HG02973 (cell line): Measurements from ENCODE around the gene PHF2.

ENCODE experiments used
- ATAC-seq: cut with Tn5 transposase; IDR thresholded peaks from one replicate; pipeline ENCODE4 v1.9.1; 2021; ENCODE audit warnings: moderate library complexity; ENCODE audit not compliant: unreplicated experiment

Gene PHF2

DNA sequence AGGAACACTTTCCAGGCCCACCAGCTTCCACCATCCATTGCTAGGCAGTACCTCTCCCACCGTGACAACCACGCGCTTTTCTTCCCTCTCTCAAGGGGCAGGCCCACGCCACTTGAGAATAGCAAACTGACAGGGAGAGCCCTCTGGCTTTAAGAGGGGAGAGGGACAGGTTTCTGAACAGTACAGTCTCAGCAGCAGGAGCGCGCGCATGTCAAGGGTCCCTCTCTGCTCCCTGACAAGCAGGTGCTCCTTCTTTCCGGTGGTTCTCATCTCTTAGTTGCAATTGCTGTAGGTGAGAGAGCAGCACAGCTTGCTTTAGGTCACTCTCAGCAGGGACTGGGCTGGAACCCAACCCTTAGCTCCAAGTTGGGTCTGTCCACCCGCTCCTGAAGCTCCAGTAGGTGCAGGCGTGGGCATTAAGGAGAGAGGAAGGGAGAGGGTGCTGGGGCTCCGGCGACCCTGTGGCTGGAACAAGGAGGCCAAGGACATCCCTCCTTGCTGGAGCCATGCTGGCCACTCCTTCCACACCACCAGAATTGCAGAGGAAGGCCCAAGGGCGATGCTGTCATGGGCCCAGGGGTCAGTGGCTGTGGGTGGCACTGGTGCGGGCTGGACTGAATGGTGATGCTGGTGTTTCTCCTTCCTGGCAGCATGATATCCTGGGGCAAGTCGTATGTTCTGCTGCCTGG lies 9.0 kb upstream of the PHF2 start:
- peak; percentile 12 for ATAC-seq

GRCh38 chr9:93568169-93568568 lies 8.2 kb upstream of the PHF2 start:
- no peak for ATAC-seq

DNA sequence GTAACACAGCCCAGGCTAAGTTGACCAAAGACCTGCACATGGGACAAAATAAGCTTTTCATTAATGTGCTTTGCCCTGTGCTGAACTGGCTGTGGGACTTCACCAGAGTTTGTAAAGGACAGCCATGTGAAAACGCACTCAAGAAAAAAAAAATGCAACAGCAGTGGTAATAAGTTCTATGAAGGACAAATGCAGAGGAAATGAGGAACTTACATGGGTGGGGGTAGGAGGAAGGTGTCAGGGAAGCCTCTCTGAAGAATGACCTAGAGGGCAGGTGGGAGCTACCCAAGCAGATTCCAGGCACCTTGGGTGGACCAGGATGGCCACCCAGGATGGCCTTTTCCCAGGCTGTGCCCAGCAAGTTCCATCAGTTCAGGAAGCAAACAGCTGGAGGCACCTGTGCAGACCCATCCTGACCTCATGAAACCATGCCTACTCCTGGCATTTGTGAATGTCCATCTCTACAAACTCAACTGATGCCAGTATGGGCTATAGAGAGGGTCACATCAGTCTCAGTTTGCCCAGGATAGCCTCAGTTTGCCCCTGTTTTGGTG lies 6.7 kb upstream of the PHF2 start:
- no peak for ATAC-seq

DNA sequence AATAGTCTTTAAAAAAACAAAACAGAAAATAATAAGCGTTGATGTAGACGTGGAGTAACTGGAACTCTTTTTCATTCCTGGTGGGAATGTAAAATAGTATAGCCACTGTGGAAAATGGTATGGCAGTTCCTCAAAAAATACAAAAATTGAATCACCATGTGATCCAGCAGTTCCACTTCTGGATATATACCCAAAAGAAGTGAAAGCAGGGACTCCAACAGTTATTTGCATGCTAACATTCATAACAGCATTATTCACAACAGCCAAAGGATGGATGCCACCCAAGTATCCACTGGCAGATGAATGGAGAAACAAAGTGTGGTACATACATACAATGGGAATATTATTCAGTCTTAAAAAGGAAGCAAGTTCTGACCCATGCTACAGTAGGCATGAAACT lies 4.2 kb upstream of the PHF2 start:
- no peak for ATAC-seq

- no peak for ATAC-seq
Observed at GRCh38 chr9:93572636-93573515, 3.5 kb upstream of the PHF2 start.

- no peak for ATAC-seq
Observed at GRCh38 chr9:93573516-93573828, 2.9 kb upstream of the PHF2 start.

DNA sequence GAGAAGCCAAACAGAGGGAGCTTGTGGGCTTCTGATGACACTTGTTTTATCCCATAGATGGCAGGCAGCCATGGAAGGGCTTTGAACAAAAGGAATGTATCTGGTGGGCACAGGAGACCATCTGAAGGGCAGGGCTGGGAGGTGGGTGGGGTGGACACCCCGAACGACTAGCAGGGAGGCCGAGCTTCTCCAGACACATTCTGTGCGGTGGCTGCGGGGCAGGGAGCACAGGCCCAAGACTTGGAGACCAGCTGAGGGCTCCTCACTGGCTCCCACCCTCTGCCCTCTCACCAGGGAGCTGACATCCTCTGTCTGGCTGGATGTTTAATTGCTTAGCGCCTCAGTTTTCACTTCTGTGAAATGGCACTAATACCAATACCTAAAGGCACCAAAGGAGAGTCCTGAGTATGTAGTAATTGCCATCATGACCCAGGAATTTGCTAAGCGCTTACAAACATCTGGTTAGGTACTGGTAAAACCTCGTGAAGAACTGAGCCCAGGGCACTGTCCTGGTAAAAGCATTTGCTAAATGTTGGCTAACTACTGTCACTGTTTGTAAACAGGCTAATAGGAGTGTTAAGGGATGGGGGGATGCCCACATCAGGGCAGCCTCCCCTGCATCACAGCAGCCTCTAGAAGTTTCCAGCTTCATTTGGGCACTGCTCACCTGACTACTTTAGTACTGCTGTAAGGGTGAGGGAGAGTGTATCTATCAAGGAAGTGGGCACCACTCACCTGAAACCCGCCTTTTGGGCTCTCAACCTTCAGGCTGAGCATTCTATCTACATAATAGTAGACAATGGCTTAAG lies 2.1 kb upstream of the PHF2 start:
- ATAC-seq, result no peak

GRCh38 chr9:93574900-93575795 lies 1.2 kb upstream of the PHF2 start:
- ATAC-seq, result no peak

GRCh38 chr9:93575796-93576257 lies 557 bp upstream of the PHF2 start:
- ATAC-seq, result peak; percentile 28

DNA sequence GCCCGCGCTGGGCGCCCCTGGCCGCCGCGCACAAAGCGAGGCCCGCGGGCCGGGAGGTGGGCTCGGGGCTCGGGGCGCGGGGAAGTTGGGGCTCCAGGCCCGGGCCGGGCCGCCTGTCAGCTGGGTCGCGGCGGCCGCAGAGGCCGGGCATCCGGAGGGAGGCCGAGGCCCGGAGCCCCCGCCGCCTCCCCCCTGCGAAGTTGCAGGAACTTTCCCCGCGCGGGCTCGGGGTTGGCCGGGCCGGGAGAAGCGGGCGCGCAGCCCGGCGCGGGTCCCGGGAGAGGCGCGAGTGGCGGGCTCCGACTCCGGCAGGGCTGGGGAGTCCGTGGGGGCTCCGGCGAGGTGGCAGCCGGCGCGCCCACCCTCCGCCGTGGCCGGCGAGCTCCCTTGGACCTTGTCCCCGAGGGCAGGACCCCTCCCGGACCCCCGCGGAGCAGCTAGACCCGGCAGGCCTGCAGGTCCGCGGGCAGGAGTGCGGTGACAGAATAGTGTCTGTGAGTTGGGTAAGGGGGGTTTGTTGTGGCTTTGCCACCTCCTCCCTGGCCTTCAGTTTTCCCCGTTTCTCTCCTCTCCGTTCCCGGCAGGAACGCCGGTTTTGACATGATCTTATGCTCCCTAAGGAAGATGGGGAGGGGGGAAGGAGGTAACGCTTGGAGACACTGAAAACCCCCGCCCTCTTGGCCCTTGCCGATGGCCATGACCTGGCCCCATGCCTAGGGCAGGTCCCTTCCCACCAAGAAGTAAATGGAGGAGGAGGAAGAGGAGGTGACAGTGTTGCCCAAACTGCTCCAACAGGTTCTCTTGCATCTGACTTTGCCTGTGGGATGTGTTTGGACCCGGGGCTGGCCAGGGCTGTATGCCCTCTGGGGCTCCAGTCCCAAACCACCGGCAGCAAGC lies 942 bp downstream of the PHF2 start:
- ATAC-seq, result peak; percentile 16

- no peak for ATAC-seq
Observed at GRCh38 chr9:93577975-93578682, 1.7 kb downstream of the PHF2 start.

DNA sequence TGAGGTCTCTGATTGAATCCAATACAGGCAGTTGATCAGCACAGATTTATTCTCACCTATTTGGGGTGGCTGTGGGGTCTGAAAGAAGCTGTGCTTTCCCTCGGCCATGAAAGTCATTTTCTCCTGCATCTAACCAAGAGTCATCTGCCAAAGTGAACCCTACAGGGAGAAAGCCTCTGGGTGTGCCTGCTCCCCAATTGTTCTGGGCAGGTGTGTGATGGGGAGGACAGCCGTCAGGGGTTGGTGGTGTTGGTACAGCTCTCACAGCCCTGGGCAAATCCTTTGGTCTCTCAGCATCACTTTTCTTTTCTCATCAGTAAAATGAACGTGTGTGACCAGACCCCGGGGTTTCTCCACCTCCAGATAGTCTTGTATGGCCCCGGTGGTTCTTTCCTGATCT lies 2.5 kb downstream of the PHF2 start:
- no peak for ATAC-seq

DNA sequence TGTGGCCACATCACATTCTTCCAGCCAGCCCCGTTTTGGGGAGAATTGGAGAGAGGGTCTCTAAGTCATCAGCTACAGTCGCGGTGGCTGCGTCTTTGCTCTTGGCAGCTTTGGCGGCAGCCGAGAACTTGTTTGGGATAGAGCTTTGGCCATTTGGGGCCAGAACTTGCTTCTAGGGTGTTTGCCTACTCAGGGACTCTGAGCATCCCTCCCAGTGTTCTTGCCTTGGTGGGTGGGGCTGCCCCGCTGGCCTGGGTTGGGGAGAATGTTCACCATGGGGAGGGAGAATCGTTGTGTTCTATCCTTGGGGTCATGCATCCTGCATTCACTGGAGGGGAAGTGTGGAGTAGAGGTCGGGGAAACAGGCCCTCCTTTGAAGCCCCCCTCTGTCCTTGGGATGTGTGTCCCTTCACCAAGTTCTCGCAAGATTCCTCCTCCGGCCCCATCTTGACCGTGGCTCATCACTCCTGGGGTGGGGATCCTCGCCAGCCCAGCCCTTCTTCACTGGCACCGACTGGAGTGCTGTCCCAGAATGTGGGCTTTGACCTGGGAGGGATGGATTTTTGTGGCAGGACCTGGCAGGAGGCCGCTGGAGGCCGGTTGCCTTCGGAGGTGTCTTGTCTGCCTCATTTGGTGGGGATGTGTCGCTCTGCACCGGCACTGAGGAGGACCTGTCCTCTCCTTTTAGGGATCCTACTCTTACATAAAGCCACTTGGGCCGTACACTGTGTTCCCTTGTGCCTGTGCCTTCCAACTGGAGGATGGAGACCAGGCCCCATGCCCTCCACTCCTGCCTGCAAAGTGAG lies 3.5 kb downstream of the PHF2 start:
- no peak for ATAC-seq

- ATAC-seq, result no peak
Observed at GRCh38 chr9:93580654-93581380, 4.4 kb downstream of the PHF2 start.

- ATAC-seq, result no peak
Observed at GRCh38 chr9:93582115-93582514, 5.7 kb downstream of the PHF2 start.

GRCh38 chr9:93582550-93582949 lies 6.2 kb downstream of the PHF2 start:
- no peak for ATAC-seq

DNA sequence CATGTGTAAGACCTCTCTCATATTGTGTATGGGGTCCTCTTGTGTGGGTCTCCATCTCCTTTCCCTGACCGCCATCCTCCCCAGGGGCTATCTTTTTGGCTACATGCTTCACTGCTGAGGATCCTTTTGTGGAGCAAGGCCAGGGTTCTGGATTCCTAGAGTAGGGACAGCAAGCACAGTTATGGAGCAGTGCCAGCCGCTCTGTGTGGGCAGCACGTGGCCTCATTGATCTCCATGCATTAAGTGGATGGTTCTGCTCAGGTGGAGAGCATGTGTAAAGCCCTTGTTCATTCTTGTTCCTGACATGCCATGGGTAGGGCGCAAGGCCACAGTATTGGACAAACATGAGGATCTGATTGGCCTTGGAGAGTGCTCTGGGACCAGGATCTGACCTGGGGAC lies 8.9 kb downstream of the PHF2 start:
- ATAC-seq, result no peak
